HG03196 (cell line): ENCODE data around the gene ITGAE.
A peak's percentile ranks its signal among the peaks of the same experiment; 100 is the strongest.
"Not testable (repeated sequence)": the region's sequence is repeated elsewhere in the genome, so short reads cannot be mapped to it uniquely, and the experiment has no call there.

Experiments
- ATAC-seq: cut with Tn5 transposase; IDR thresholded peaks from one replicate; pipeline ENCODE4 v1.9.1; 2021; ENCODE audit not compliant: unreplicated experiment

The ITGAE gene

GRCh38 chr17:3800362-3801271 lies at the start of gene ITGAE:
Gene ITGAE (minus strand): TSS chr17:3801188. CDS start chr17:3801144, 44 bp downstream.
- ATAC-seq = no peak

- ATAC-seq = no peak
Observed at GRCh38 chr17:3848229-3848835, 47.3 kb upstream of the ITGAE start.

- no peak for ATAC-seq
Observed at GRCh38 chr17:3847165-3847670, 46.2 kb upstream of the ITGAE start.

- no peak for ATAC-seq
Observed at GRCh38 chr17:3846437-3847164, 45.6 kb upstream of the ITGAE start.

GRCh38 chr17:3845621-3846436 lies 44.8 kb upstream of the ITGAE start, which contains the start of gene NCBP3:
Gene NCBP3 (minus strand): TSS chr17:3846246. CDS start chr17:3846223, 23 bp downstream.
- ATAC-seq = peak; percentile 96

- ATAC-seq = peak; percentile 1
Observed at GRCh38 chr17:3845291-3845620, 44.3 kb upstream of the ITGAE start.

GRCh38 chr17:3844556-3844955 lies 43.6 kb upstream of the ITGAE start:
- not testable (repeated sequence) for ATAC-seq

- ATAC-seq = no peak
Observed at GRCh38 chr17:3843935-3844516, 43.0 kb upstream of the ITGAE start.

GRCh38 chr17:3838206-3838605 lies 37.2 kb upstream of the ITGAE start:
- ATAC-seq = no peak

- no peak for ATAC-seq
Observed at GRCh38 chr17:3836551-3836950, 35.6 kb upstream of the ITGAE start.

- ATAC-seq = no peak
Observed at GRCh38 chr17:3835410-3836229, 34.6 kb upstream of the ITGAE start.

- ATAC-seq = no peak
Observed at GRCh38 chr17:3834811-3835210, 33.8 kb upstream of the ITGAE start.

GRCh38 chr17:3828852-3829232 lies 27.9 kb upstream of the ITGAE start:
- ATAC-seq = no peak

GRCh38 chr17:3828151-3828851 lies 27.3 kb upstream of the ITGAE start:
- no peak for ATAC-seq

GRCh38 chr17:3827124-3827773 lies 26.3 kb upstream of the ITGAE start:
- ATAC-seq = no peak

GRCh38 chr17:3826191-3826590 lies 25.2 kb upstream of the ITGAE start:
- no peak for ATAC-seq

- ATAC-seq = no peak
Observed at GRCh38 chr17:3821101-3821500, 20.1 kb upstream of the ITGAE start.

- no peak for ATAC-seq
Observed at GRCh38 chr17:3818786-3819185, 17.8 kb upstream of the ITGAE start.
